GM23248 (cell line): Measurements from ENCODE around the gene GNPTAB.

ENCODE experiments used
- EZH2 ChIP-seq: fragments of 200-600 bp; sonication (generic); IDR thresholded peaks from 2 replicates; pipeline ENCODE4 v1.6.1; 2018; ENCODE audit warnings: antibody characterized with exemption, mild to moderate bottlenecking; ENCODE audit not compliant: insufficient read depth, poor library complexity, severe bottlenecking
- EZH2phosphoT487 ChIP-seq: fragments of 200-600 bp; sonication (generic); IDR thresholded peaks from 2 replicates; pipeline ENCODE4 v1.6.1; 2018; ENCODE audit warnings: antibody characterized with exemption, moderate library complexity, mild to moderate bottlenecking, low read depth; ENCODE audit not compliant: insufficient read depth

DNA sequence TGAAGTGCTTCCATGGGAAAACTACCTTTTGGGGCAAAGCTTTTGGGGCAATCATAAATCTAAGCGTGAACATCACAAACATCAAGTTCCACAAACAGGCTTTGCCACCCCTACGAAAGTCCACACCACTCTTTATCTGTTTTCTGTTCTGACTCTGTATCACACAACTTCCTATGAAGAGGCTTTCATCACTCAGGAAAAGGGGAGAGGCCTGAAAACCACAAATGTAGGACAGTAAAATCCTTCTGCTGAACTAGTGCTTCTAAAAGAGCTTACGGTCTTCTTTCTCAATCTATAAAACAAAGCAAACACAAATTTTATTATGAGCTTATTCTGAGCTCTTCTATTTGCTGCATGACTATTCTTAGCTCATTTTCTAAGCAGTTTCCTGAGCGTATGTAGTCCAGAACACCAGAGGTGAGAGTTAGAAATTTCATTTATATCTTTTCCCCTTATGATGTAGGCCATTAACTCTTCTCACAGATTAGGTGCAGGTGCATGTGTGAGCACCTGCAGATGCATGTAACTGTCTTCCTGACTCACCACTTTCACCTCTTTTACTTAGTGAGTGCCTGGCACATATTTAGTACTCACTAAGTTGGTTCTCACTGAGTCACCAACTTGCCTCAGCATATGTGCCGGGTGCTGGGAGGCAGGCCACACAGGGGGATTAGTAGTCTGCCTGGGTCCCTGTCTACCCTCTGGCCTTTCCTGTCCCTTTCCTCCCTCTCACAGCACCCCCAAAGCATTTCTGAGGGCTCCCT lies 58.6 kb downstream of the GNPTAB start:
- no peak for TF ChIP-seq EZH2
- no peak for TF ChIP-seq EZH2phosphoT487
